HEK293 (cell line): ENCODE measurements around the gene ANAPC16.
"Not testable (repeated sequence)": the region's sequence is repeated elsewhere in the genome, so short reads cannot be mapped to it uniquely, and the experiment has no call there.

Experiments used
- CTCF ChIP-seq: fragments of 450-650 bp; formaldehyde crosslinking; IDR thresholded peaks from 2 replicates; pipeline ENCODE4 v1.5.1; 2016; ENCODE audit warnings: missing biosample characterization, missing genetic modification characterization
- HIC1 ChIP-seq: fragments of 450-650 bp; formaldehyde crosslinking; IDR thresholded peaks from 2 replicates; pipeline ENCODE4 v1.5.1; 2016; ENCODE audit warnings: missing biosample characterization, missing genetic modification characterization
- SETDB1 ChIP-seq: IDR thresholded peaks from one replicate; pipeline ENCODE4 v1.6.1; 2017; ENCODE audit warnings: mild to moderate bottlenecking, low read length, moderate library complexity, mixed read lengths; ENCODE audit not compliant: insufficient read length
- YY1 ChIP-seq: fragments of 450-650 bp; formaldehyde crosslinking; IDR thresholded peaks from 2 replicates; pipeline ENCODE4 v1.5.1; 2018; ENCODE audit warnings: missing biosample characterization, missing genetic modification characterization
- ZBTB1 ChIP-seq: fragments of 450-650 bp; formaldehyde crosslinking; IDR thresholded peaks from 2 replicates; pipeline ENCODE4 v1.5.1; 2016; ENCODE audit warnings: missing biosample characterization, missing genetic modification characterization
- ZNF174 ChIP-seq: fragments of 450-650 bp; formaldehyde crosslinking; IDR thresholded peaks from 2 replicates; pipeline ENCODE4 v1.5.0; 2017; ENCODE audit warnings: missing biosample characterization, mild to moderate bottlenecking, missing genetic modification characterization
- ZNF24 ChIP-seq: fragments of 450-650 bp; formaldehyde crosslinking; IDR thresholded peaks from 2 replicates; pipeline ENCODE4 v1.5.1; 2016; ENCODE audit warnings: missing biosample characterization, missing genetic modification characterization
- ZNF274 ChIP-seq, 2 experiments: fragments of 200-500 bp in 1 of 2; fragments of 450-650 bp in 1 of 2; sonication (Bioruptor generic) in 1 of 2; formaldehyde crosslinking in 1 of 2; IDR thresholded peaks; 2 replicates each; pipeline versions ENCODE4 v1.5.1 to v1.6.1; 2014 to 2016; ENCODE audit warnings: borderline replicate concordance in 1 of 2, inconsistent platforms in 1 of 2, low read length in 1 of 2, missing biosample characterization in 1 of 2, missing genetic modification characterization in 1 of 2
- ZNF37A ChIP-seq: fragments of 450-650 bp; IDR thresholded peaks from 2 replicates; pipeline ENCODE4 v1.5.1; 2018; ENCODE audit warnings: missing biosample characterization, missing genetic modification characterization
- ZNF791 ChIP-seq: fragments of 450-650 bp; formaldehyde crosslinking; IDR thresholded peaks from 2 replicates; pipeline ENCODE4 v1.5.1; 2016; ENCODE audit warnings: missing biosample characterization, missing genetic modification characterization

- TF ChIP-seq ZNF37A (tag by site-specific recombination); ZNF274 (IDR thresholded peaks at IDR 0.05; ENCODE audit: low read length); ZNF274 (tag by site-specific recombination; IDR thresholded peaks at IDR 0.05; ENCODE audit: borderline replicate concordance); HIC1 (tag by site-specific recombination); SETDB1; ZNF24 (tag by site-specific recombination); CTCF (tag by site-specific recombination); YY1; ZNF174; ZNF791; ZBTB1: not testable (repeated sequence)
These were observed 4.0 kb upstream of the ANAPC16 start for GRCh38 chr10:72211832-72212231.
